K562 (cell line): ENCODE measurements around the gene UNC80. TPM values are rescaled to one million over a fixed set of nuclear protein-coding genes. Genes with fewer than 3 reads are reported as not detected.

Experiments
- CBX8 ChIP-seq: fragments of 200-600 bp; sonication (generic); IDR thresholded peaks from 2 replicates; pipeline ENCODE4 v1.6.1; 2012; ENCODE audit warnings: borderline replicate concordance, mixed run types, low read depth, mild to moderate bottlenecking, moderate library complexity, mixed read lengths, low read length, control low read depth, inconsistent platforms; ENCODE audit not compliant: poor library complexity, severe bottlenecking; ENCODE audit errors: extremely low read depth
- ETV5 ChIP-seq: sonication (generic); formaldehyde crosslinking; IDR thresholded peaks from 2 replicates; pipeline ENCODE4 v1.4.0; 2020; ENCODE audit warnings: low read depth, mild to moderate bottlenecking, missing genetic modification reagents
- FOXA1 ChIP-seq: fragments of 450-650 bp; IDR thresholded peaks from 2 replicates; pipeline ENCODE4 v1.6.1; 2016; ENCODE audit warnings: mild to moderate bottlenecking, borderline replicate concordance
- NCOA6 ChIP-seq: fragments of 450-650 bp; IDR thresholded peaks from 2 replicates; pipeline ENCODE4 v1.6.1; 2017; ENCODE audit warnings: mild to moderate bottlenecking
- ZNF134 ChIP-seq: fragments of 250-450 bp; sonication (Bioruptor Pico); conservative IDR thresholded peaks from 2 replicates; pipeline ENCODE4 v1.4.0; 2020
- ZNF584 ChIP-seq: fragments of 200-800 bp; sonication (Bioruptor generic); IDR thresholded peaks from 2 replicates; pipeline ENCODE4 v1.6.1; 2016; ENCODE audit warnings: low read depth, mild to moderate bottlenecking, missing genetic modification characterization, missing compliant biosample characterization
- polyA plus RNA-seq, 8 experiments: library from polyadenylated mRNA; depleted of rRNA in 4 of 8; stranded (reverse) in 5 of 8; unstranded in 3 of 8; fragments of >200 nt; fragmentation: Nextera tagmentation in 2 of 8; fragmentation: Illumina TruSeq in 1 of 8; extraction: Ambion mirVana in 2 of 8; extraction: Trizol in 1 of 8; gene quantifications; 2 replicates each; pipeline versions ENCODE4 v1.2.1 to v1.2.3, GENCODE V29; 2011 to 2014; ENCODE audit warnings: inconsistent platforms in 1 of 8, missing spikeins in 1 of 8
- total RNA-seq, 7 experiments: library from RNA; depleted of rRNA in 6 of 7; stranded (reverse); fragments of >200 nt in 6 of 7; fragmentation: Illumina TruSeq in 2 of 7; extraction: Trizol in 2 of 7; gene quantifications; 2 replicates each; pipeline versions ENCODE4 v1.2.1 to v1.2.3, GENCODE V29; 2011 to 2021; ENCODE audit warnings: low replicate concordance in 1 of 7
- TF ChIP-seq, protein P1 (sequence below): fragments of 250-450 bp; sonication (Bioruptor Pico); IDR thresholded peaks from 2 replicates; pipeline ENCODE4 v1.4.0; 2020
- TF ChIP-seq, protein P2 (sequence below), 3 experiments: fragments of 200-800 bp in 1 of 3; sonication (Bioruptor generic) in 1 of 3; sonication (generic) in 1 of 3; formaldehyde crosslinking in 1 of 3; IDR thresholded peaks; 2 replicates each; pipeline versions ENCODE4 v1.6.1 to v1.8.0; 2016 to 2022; ENCODE audit warnings: mild to moderate bottlenecking in 2 of 3, missing compliant biosample characterization in 2 of 3, missing genetic modification characterization in 2 of 3, missing genetic modification reagents in 1 of 3
- TF ChIP-seq, protein P3 (sequence below): fragments of 450-650 bp; IDR thresholded peaks from 2 replicates; pipeline ENCODE4 v1.6.1; 2016; ENCODE audit warnings: mild to moderate bottlenecking

The UNC80 gene
- total and polyA plus RNA-seq, 9 of the 15 experiments (the other 6 are each of a cell fraction or from before 2014, with no cell fraction given): under 0.01 to 0.04 (median 0.01) TPM; not detected in 5

DNA sequence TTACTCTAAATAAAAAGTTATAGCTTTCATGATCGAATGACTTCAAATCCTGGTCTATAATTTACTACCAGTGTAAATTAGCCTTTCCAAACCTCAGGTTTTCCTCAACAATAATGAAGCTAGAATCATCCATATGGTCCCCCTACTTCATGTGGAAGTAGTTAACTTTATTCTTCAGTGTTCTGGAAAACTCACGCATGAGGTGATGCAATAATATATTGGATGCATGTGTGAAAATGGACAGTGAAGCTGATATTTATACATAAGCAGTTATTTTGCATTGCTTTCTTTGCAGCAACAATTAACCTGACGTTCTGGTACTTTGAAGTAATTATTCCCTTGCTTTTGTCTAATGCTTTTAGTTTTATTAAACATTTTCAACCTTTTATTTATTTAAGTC, 18.6 kb upstream of the UNC80 start (continued):
- TF ChIP-seq, protein P1, sequence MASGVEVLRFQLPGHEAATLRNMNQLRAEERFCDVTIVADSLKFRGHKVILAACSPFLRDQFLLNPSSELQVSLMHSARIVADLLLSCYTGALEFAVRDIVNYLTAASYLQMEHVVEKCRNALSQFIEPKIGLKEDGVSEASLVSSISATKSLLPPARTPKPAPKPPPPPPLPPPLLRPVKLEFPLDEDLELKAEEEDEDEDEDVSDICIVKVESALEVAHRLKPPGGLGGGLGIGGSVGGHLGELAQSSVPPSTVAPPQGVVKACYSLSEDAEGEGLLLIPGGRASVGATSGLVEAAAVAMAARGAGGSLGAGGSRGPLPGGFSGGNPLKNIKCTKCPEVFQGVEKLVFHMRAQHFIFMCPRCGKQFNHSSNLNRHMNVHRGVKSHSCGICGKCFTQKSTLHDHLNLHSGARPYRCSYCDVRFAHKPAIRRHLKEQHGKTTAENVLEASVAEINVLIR (CRISPR knock-in tag): no peak
- TF ChIP-seq CBX8: no peak
- no peak for TF ChIP-seq NCOA6
- no peak for TF ChIP-seq ZNF134 (CRISPR knock-in tag)
- no peak for TF ChIP-seq FOXA1
- no peak for TF ChIP-seq ZNF584 (CRISPR knock-in tag)
- TF ChIP-seq, protein P2, sequence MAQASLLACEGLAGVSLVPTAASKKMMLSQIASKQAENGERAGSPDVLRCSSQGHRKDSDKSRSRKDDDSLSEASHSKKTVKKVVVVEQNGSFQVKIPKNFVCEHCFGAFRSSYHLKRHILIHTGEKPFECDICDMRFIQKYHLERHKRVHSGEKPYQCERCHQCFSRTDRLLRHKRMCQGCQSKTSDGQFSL (CRISPR knock-in tag; IDR thresholded peaks at IDR 0.05): no peak
- TF ChIP-seq, protein P2 (tag; IDR thresholded peaks at IDR 0.05): no peak
- TF ChIP-seq, protein P3, sequence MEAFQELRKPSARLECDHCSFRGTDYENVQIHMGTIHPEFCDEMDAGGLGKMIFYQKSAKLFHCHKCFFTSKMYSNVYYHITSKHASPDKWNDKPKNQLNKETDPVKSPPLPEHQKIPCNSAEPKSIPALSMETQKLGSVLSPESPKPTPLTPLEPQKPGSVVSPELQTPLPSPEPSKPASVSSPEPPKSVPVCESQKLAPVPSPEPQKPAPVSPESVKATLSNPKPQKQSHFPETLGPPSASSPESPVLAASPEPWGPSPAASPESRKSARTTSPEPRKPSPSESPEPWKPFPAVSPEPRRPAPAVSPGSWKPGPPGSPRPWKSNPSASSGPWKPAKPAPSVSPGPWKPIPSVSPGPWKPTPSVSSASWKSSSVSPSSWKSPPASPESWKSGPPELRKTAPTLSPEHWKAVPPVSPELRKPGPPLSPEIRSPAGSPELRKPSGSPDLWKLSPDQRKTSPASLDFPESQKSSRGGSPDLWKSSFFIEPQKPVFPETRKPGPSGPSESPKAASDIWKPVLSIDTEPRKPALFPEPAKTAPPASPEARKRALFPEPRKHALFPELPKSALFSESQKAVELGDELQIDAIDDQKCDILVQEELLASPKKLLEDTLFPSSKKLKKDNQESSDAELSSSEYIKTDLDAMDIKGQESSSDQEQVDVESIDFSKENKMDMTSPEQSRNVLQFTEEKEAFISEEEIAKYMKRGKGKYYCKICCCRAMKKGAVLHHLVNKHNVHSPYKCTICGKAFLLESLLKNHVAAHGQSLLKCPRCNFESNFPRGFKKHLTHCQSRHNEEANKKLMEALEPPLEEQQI: no peak
- no peak for TF ChIP-seq ETV5
